ENCODE measurements around the gene CFAP20DC. TPM values are rescaled to one million over a fixed set of nuclear protein-coding genes. Genes with fewer than 3 reads are reported as not detected.

Gene CFAP20DC
- polyA plus RNA-seq, 2 of the 4 experiments (the other 2 are of a cell fraction), result 2.5 to 6.0 TPM

DNA sequence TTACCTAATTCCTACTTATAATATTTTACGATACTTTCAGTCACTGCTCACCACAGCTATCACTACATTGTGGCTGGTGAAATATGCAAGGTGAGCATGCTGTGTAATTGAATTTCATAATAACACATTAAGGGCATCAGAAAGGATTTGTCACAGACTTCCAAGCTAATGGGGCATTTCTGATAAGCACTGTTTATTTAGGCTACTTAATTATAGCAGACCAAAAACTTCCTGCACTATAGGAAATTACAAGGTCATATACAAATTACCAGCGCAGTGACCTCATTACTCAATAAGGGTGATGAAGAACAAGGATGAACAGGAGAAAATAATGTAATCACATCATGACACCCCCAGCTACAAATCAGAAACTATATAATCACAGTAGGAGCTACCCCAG is 294.7 kb downstream of the CFAP20DC start:
- POLR2A ChIA-PET, result no interaction called here
- no peak for ATAC-seq
- Histone ChIP-seq H3K4me2 (no peak overlapping the region), H3K27ac (no peak overlapping the region), H3K4me3 (no peak overlapping the region), H3K4me1 (no peaks in the 10 kb centered on the region), H3K9me3 (no peaks in the 10 kb centered on the region)
- 87% methylated on average over 2 of the region's 2 CpGs for WGBS (ENCODE audit: missing lambda C conversion rate)
- DNase-seq (ENCODE audit: low read depth in 1 of 2, low spot score in 1 of 2), result no peak
- no peak for FAIRE-seq
- CTCF ChIA-PET, result no interaction called here
- TF ChIP-seq, protein P1, sequence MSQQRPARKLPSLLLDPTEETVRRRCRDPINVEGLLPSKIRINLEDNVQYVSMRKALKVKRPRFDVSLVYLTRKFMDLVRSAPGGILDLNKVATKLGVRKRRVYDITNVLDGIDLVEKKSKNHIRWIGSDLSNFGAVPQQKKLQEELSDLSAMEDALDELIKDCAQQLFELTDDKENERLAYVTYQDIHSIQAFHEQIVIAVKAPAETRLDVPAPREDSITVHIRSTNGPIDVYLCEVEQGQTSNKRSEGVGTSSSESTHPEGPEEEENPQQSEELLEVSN (IDR thresholded peaks at IDR 0.05; ENCODE audit: borderline replicate concordance, low read depth), result no peak
- TF ChIP-seq CBX8 (IDR thresholded peaks at IDR 0.05) (no peak), MYC (IDR thresholded peaks at IDR 0.05; ENCODE audit: borderline replicate concordance, low read length) (no peak), RARB (CRISPR knock-in tag; IDR thresholded peaks at IDR 0.05) (no peak), CEBPB (IDR thresholded peaks at IDR 0.05) (no peak), HOXA7 (CRISPR knock-in tag; IDR thresholded peaks at IDR 0.05) (no peak), MAZ (IDR thresholded peaks at IDR 0.05; ENCODE audit: borderline replicate concordance, low read depth, low read length) (no peak)
- TF ChIP-seq, protein P2, sequence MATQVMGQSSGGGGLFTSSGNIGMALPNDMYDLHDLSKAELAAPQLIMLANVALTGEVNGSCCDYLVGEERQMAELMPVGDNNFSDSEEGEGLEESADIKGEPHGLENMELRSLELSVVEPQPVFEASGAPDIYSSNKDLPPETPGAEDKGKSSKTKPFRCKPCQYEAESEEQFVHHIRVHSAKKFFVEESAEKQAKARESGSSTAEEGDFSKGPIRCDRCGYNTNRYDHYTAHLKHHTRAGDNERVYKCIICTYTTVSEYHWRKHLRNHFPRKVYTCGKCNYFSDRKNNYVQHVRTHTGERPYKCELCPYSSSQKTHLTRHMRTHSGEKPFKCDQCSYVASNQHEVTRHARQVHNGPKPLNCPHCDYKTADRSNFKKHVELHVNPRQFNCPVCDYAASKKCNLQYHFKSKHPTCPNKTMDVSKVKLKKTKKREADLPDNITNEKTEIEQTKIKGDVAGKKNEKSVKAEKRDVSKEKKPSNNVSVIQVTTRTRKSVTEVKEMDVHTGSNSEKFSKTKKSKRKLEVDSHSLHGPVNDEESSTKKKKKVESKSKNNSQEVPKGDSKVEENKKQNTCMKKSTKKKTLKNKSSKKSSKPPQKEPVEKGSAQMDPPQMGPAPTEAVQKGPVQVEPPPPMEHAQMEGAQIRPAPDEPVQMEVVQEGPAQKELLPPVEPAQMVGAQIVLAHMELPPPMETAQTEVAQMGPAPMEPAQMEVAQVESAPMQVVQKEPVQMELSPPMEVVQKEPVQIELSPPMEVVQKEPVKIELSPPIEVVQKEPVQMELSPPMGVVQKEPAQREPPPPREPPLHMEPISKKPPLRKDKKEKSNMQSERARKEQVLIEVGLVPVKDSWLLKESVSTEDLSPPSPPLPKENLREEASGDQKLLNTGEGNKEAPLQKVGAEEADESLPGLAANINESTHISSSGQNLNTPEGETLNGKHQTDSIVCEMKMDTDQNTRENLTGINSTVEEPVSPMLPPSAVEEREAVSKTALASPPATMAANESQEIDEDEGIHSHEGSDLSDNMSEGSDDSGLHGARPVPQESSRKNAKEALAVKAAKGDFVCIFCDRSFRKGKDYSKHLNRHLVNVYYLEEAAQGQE (IDR thresholded peaks at IDR 0.05), result no peak
- TF ChIP-seq, protein P3, sequence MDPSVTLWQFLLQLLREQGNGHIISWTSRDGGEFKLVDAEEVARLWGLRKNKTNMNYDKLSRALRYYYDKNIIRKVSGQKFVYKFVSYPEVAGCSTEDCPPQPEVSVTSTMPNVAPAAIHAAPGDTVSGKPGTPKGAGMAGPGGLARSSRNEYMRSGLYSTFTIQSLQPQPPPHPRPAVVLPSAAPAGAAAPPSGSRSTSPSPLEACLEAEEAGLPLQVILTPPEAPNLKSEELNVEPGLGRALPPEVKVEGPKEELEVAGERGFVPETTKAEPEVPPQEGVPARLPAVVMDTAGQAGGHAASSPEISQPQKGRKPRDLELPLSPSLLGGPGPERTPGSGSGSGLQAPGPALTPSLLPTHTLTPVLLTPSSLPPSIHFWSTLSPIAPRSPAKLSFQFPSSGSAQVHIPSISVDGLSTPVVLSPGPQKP (IDR thresholded peaks at IDR 0.05; ENCODE audit: low read depth, low read length), result no peak
- TF ChIP-seq, protein P4, sequence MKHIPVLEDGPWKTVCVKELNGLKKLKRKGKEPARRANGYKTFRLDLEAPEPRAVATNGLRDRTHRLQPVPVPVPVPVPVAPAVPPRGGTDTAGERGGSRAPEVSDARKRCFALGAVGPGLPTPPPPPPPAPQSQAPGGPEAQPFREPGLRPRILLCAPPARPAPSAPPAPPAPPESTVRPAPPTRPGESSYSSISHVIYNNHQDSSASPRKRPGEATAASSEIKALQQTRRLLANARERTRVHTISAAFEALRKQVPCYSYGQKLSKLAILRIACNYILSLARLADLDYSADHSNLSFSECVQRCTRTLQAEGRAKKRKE (CRISPR knock-in tag; IDR thresholded peaks at IDR 0.05; ENCODE audit: low read depth), result no peak
- TF ChIP-seq, protein P5, sequence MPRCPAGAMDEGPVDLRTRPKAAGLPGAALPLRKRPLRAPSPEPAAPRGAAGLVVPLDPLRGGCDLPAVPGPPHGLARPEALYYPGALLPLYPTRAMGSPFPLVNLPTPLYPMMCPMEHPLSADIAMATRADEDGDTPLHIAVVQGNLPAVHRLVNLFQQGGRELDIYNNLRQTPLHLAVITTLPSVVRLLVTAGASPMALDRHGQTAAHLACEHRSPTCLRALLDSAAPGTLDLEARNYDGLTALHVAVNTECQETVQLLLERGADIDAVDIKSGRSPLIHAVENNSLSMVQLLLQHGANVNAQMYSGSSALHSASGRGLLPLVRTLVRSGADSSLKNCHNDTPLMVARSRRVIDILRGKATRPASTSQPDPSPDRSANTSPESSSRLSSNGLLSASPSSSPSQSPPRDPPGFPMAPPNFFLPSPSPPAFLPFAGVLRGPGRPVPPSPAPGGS (IDR thresholded peaks at IDR 0.05), result no peak
- TF ChIP-seq, protein P6, sequence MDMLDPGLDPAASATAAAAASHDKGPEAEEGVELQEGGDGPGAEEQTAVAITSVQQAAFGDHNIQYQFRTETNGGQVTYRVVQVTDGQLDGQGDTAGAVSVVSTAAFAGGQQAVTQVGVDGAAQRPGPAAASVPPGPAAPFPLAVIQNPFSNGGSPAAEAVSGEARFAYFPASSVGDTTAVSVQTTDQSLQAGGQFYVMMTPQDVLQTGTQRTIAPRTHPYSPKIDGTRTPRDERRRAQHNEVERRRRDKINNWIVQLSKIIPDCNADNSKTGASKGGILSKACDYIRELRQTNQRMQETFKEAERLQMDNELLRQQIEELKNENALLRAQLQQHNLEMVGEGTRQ (IDR thresholded peaks at IDR 0.05), result no peak

DNA sequence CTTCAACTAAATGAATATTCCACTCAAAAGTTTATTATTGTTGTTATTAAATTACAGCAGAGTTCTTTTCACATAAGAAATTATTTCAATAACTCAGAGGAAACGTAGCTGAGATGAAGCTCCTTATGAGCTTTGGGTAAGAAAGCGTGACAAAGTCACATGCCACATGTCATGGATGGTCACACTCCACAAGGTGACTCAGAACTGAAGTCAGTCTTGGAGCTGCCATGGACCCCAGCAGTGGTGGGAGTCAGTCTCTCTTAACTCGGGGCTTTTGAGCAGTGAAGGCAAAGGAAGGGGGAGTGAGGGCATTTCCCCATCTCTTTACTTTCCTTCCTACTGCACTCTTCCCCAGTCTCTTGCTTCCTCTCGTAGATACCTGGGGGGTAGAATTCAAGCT is 295.8 kb downstream of the CFAP20DC start:
- no peak for ATAC-seq
- WGBS (ENCODE audit: missing lambda C conversion rate), result 18% methylated on average over 4 of the region's 4 CpGs
- FAIRE-seq, result no peak
- Histone ChIP-seq H3K27ac (no peak overlapping the region), H3K9me3 (no peaks in the 10 kb centered on the region), H3K4me2 (no peak overlapping the region), H3K4me1 (no peaks in the 10 kb centered on the region), H3K4me3 (no peak overlapping the region)
- ChIA-PET POLR2A (no interaction called here), CTCF (no interaction called here)
- no peak for DNase-seq (ENCODE audit: low read depth in 1 of 2, low spot score in 1 of 2)
- TF ChIP-seq, protein P7, sequence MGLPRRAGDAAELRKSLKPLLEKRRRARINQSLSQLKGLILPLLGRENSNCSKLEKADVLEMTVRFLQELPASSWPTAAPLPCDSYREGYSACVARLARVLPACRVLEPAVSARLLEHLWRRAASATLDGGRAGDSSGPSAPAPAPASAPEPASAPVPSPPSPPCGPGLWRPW (IDR thresholded peaks at IDR 0.05), result no peak
- TF ChIP-seq CBX2 (IDR thresholded peaks at IDR 0.05; ENCODE audit: borderline replicate concordance, low read depth) (no peak), ESRRA (IDR thresholded peaks at IDR 0.05; ENCODE audit: borderline replicate concordance, low read length) (no peak), HDAC2 (IDR thresholded peaks at IDR 0.05) (no peak), MAZ (IDR thresholded peaks at IDR 0.05; ENCODE audit: borderline replicate concordance, low read depth, low read length) (no peak), SMC3 (IDR thresholded peaks at IDR 0.05) (no peak), RAD21 (conservative IDR thresholded peaks at IDR 0.05 in 1 of 2, IDR thresholded peaks at IDR 0.05 in 1 of 2) (no peak), HOXA7 (CRISPR knock-in tag; IDR thresholded peaks at IDR 0.05) (no peak), ZFP36 (IDR thresholded peaks at IDR 0.05; ENCODE audit: borderline replicate concordance, partially characterized antibody) (no peak)
- TF ChIP-seq, protein P8, sequence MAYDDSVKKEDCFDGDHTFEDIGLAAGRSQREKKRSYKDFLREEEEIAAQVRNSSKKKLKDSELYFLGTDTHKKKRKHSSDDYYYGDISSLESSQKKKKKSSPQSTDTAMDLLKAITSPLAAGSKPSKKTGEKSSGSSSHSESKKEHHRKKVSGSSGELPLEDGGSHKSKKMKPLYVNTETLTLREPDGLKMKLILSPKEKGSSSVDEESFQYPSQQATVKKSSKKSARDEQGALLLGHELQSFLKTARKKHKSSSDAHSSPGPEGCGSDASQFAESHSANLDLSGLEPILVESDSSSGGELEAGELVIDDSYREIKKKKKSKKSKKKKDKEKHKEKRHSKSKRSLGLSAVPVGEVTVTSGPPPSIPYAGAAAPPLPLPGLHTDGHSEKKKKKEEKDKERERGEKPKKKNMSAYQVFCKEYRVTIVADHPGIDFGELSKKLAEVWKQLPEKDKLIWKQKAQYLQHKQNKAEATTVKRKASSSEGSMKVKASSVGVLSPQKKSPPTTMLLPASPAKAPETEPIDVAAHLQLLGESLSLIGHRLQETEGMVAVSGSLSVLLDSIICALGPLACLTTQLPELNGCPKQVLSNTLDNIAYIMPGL (CRISPR knock-in tag; IDR thresholded peaks at IDR 0.05; ENCODE audit: borderline replicate concordance), result no peak
- TF ChIP-seq, protein P2 (IDR thresholded peaks at IDR 0.05), result no peak
- TF ChIP-seq, protein P9, sequence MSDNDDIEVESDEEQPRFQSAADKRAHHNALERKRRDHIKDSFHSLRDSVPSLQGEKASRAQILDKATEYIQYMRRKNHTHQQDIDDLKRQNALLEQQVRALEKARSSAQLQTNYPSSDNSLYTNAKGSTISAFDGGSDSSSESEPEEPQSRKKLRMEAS (IDR thresholded peaks at IDR 0.05), result no peak

All from A549 (cell line).